GM23248 (cell line): ENCODE measurements around the gene FAM24A.

Experiments used
- EZH2 ChIP-seq: fragments of 200-600 bp; sonication (generic); IDR thresholded peaks from 2 replicates; pipeline ENCODE4 v1.6.1; 2018; ENCODE audit warnings: antibody characterized with exemption, mild to moderate bottlenecking; ENCODE audit not compliant: insufficient read depth, poor library complexity, severe bottlenecking
- EZH2phosphoT487 ChIP-seq: fragments of 200-600 bp; sonication (generic); IDR thresholded peaks from 2 replicates; pipeline ENCODE4 v1.6.1; 2018; ENCODE audit warnings: antibody characterized with exemption, moderate library complexity, mild to moderate bottlenecking, low read depth; ENCODE audit not compliant: insufficient read depth

- TF ChIP-seq EZH2phosphoT487, result no peak
- no peak for TF ChIP-seq EZH2
Observed at GRCh38 chr10:122910310-122910709, at the start of gene FAM24A.
